Astrocyte (in vitro differentiated cells and primary cell): ENCODE measurements around the gene PPP1R12B.

Experiments used
- CTCF ChIP-seq: IDR thresholded peaks from 2 replicates; pipeline ENCODE4 v1.5.1; 2011; ENCODE audit warnings: low read depth, mild to moderate bottlenecking, inconsistent platforms, low read length, moderate library complexity; ENCODE audit not compliant: insufficient read depth
- EZH2 ChIP-seq: IDR thresholded peaks from 2 replicates; pipeline ENCODE4 v1.6.1; 2012; ENCODE audit warnings: mild to moderate bottlenecking, low read length, inconsistent platforms; ENCODE audit not compliant: insufficient read depth

- no peak for TF ChIP-seq CTCF
- TF ChIP-seq EZH2: no peak
Observed at GRCh38 chr1:202305168-202305567, 43.3 kb upstream of the PPP1R12B start.
